Spleen (tissue), 7 donors: ENCODE results near the gene PXDN.
"Not testable (repeated sequence)": the region's sequence is repeated elsewhere in the genome, so short reads cannot be mapped to it uniquely, and the experiment has no call there.

Experiments
- POLR2A ChIP-seq, 3 donors: fragments of 450-650 bp; IDR thresholded peaks; one replicate each; pipeline ENCODE4 v1.5.1; 2017; ENCODE audit warnings: antibody characterized with exemption in 3 of 3, mild to moderate bottlenecking in 1 of 3
- POLR2AphosphoS5 ChIP-seq, 3 donors: sonication (generic); formaldehyde crosslinking; IDR thresholded peaks; one replicate each; pipeline ENCODE4 v1.5.1; 2017; ENCODE audit warnings: antibody characterized with exemption in 3 of 3
- TF ChIP-seq, protein P1 (sequence below), 11 experiments: fragments of 200-600 bp in 7 of 11; fragments of 450-650 bp in 4 of 11; sonication (generic) in 4 of 11; IDR thresholded peaks in 8 of 11; conservative IDR thresholded peaks in 3 of 11; 1 replicate in 7 of 11; 2 replicates in 4 of 11; pipeline versions ENCODE4 v1.4.0 to v1.8.0; 2016 to 2021; ENCODE audit warnings: antibody characterized with exemption in 11 of 11, inconsistent platforms in 4 of 11, mild to moderate bottlenecking in 1 of 11
- donor health status: DM: no; HTN: no; CAD: no; lungs with moderate emphysema.
- donor health status: DM: no; HTN: no; CAD: no.
- donor health status: DM: no; HTN: no; CAD: no.

- TF ChIP-seq, protein P1, sequence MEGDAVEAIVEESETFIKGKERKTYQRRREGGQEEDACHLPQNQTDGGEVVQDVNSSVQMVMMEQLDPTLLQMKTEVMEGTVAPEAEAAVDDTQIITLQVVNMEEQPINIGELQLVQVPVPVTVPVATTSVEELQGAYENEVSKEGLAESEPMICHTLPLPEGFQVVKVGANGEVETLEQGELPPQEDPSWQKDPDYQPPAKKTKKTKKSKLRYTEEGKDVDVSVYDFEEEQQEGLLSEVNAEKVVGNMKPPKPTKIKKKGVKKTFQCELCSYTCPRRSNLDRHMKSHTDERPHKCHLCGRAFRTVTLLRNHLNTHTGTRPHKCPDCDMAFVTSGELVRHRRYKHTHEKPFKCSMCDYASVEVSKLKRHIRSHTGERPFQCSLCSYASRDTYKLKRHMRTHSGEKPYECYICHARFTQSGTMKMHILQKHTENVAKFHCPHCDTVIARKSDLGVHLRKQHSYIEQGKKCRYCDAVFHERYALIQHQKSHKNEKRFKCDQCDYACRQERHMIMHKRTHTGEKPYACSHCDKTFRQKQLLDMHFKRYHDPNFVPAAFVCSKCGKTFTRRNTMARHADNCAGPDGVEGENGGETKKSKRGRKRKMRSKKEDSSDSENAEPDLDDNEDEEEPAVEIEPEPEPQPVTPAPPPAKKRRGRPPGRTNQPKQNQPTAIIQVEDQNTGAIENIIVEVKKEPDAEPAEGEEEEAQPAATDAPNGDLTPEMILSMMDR (IDR thresholded peaks at IDR 0.05 in 8 of 11, conservative IDR thresholded peaks at IDR 0.05 in 3 of 11), result not testable (repeated sequence)
- not testable (repeated sequence) for TF ChIP-seq POLR2AphosphoS5, POLR2A (IDR thresholded peaks at IDR 0.05)
These were observed 35.7 kb upstream of the PXDN start for GRCh38 chr2:1780054-1780453.
